H1 (cell line): ENCODE measurements around the gene CYP2J2. TPM values are rescaled to one million over a fixed set of nuclear protein-coding genes. Genes with fewer than 3 reads are reported as not detected.

Experiments used
- CEBPB ChIP-seq: IDR thresholded peaks from 2 replicates; pipeline ENCODE4 v1.6.1; 2012; ENCODE audit warnings: low read depth, low read length
- POLR2AphosphoS5 ChIP-seq: IDR thresholded peaks from 2 replicates; pipeline ENCODE4 v1.6.1; 2011; ENCODE audit warnings: low read depth, low read length
- RFX5 ChIP-seq: IDR thresholded peaks from 2 replicates; pipeline ENCODE4 v1.6.1; 2011; ENCODE audit warnings: low read depth, low read length, improper control_type of control experiment, borderline replicate concordance
- SAP30 ChIP-seq: fragments of 300-600 bp; sonication (generic); IDR thresholded peaks from 2 replicates; pipeline ENCODE4 v1.7.1; 2012; ENCODE audit warnings: low read length, moderate library complexity, mild to moderate bottlenecking, inconsistent platforms; ENCODE audit not compliant: insufficient read depth, insufficient replicate concordance
- polyA plus RNA-seq, 7 experiments: library from polyadenylated mRNA; depleted of rRNA in 3 of 7; stranded (reverse) in 5 of 7; unstranded in 2 of 7; fragments of >200 nt in 5 of 7; fragments of 200-250 nt in 2 of 7; gene quantifications; 1 replicate in 5 of 7; 2 replicates in 1 of 7; 4 replicates in 1 of 7; pipeline versions ENCODE4 v1.2.1 to v1.2.3, GENCODE V29; 2011 to 2013; ENCODE audit warnings: missing spikeins in 2 of 7, mixed read lengths in 2 of 7
- total RNA-seq: library from RNA; stranded (reverse); fragmentation: NEBNext Ultra II Directional; extraction: Animal tissue kit (Norgen Biotek cat#: 25700); gene quantifications from 2 replicates; pipeline ENCODE4 v1.2.1, GENCODE V29; 2021

The CYP2J2 gene
- total and polyA plus RNA-seq, 2 of the 8 experiments (the other 6 are each of a cell fraction or from before 2014, with no cell fraction given): 0.59 to 2.1 TPM

DNA sequence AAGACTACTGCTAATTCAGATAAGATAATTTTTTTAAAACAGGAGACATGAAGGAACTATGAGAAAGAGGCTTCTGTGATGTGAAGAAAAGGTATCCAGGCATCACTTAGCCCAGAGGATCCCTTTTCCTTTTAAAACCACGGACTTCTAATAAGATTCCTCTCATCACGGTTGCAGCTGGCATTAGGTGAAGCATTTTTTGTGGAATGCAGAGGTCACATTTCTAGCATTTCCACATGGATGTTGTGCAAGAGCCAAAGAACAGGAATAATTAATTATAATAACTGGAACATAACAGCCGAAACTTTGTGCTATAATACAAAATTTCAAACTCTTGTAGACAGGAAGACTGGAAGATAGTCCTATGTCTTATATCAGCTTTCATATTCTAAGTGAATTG lies 27.6 kb downstream of the CYP2J2 start (continued):
- TF ChIP-seq POLR2AphosphoS5 (no peak), CEBPB (no peak), SAP30 (no peak), RFX5 (no peak)
